SK-N-SH treated with all-trans-retinoic acid at 6 μM for 48 hours (cell line): ENCODE measurements around the gene FNDC3B.

ENCODE experiments used
- ATAC-seq: fragments of 200-7000 bp; cut with Tn5 transposase; 3 replicates; pipeline ENCODE4 v1.9.1; 2020; ENCODE audit warnings: mild to moderate bottlenecking, moderate library complexity
- BACH2 ChIP-seq: fragments of 250-450 bp; sonication (Bioruptor Pico); IDR thresholded peaks from 2 replicates; pipeline ENCODE4 v1.9.0; 2021; ENCODE audit warnings: mild to moderate bottlenecking, borderline replicate concordance
- CSDC2 ChIP-seq: fragments of 250-450 bp; sonication (Bioruptor Pico); IDR thresholded peaks from 2 replicates; pipeline ENCODE4 v1.5.0; 2020; ENCODE audit warnings: mild to moderate bottlenecking, moderate library complexity
- ESRRG ChIP-seq: fragments of 250-450 bp; sonication (Bioruptor Pico); IDR thresholded peaks from 2 replicates; pipeline ENCODE4 v1.6.1; 2021; ENCODE audit warnings: mild to moderate bottlenecking
- GLIS3 ChIP-seq: fragments of 250-450 bp; sonication (Bioruptor Pico); IDR thresholded peaks from 2 replicates; pipeline ENCODE4 v1.5.0; 2020; ENCODE audit warnings: mild to moderate bottlenecking, moderate library complexity
- ISL1 ChIP-seq: fragments of 250-450 bp; sonication (Bioruptor Pico); IDR thresholded peaks from 2 replicates; pipeline ENCODE4 v2.1.2; 2022; ENCODE audit warnings: mild to moderate bottlenecking, moderate library complexity
- OSR1 ChIP-seq: fragments of 250-450 bp; sonication (Bioruptor Pico); IDR thresholded peaks from 2 replicates; pipeline ENCODE4 v1.8.0; 2022; ENCODE audit warnings: moderate library complexity, mild to moderate bottlenecking, inconsistent platforms
- PPARA ChIP-seq: fragments of 250-450 bp; sonication (Bioruptor Pico); IDR thresholded peaks from 2 replicates; pipeline ENCODE4 v1.5.0; 2020; ENCODE audit warnings: mild to moderate bottlenecking, borderline replicate concordance
- RARB ChIP-seq: fragments of 250-450 bp; sonication (Bioruptor Pico); IDR thresholded peaks from 2 replicates; pipeline ENCODE4 v1.8.0; 2021; ENCODE audit warnings: mild to moderate bottlenecking, moderate library complexity
- SNAI2 ChIP-seq: fragments of 250-450 bp; sonication (Bioruptor Pico); IDR thresholded peaks from 2 replicates; pipeline ENCODE4 v1.5.0; 2020; ENCODE audit warnings: mild to moderate bottlenecking, moderate library complexity
- TCF4 ChIP-seq: fragments of 250-450 bp; sonication (Bioruptor Pico); IDR thresholded peaks from 2 replicates; pipeline ENCODE4 v1.8.0; 2021; ENCODE audit warnings: mild to moderate bottlenecking, moderate library complexity, borderline replicate concordance
- TOX ChIP-seq: fragments of 250-450 bp; sonication (Bioruptor Pico); IDR thresholded peaks from 2 replicates; pipeline ENCODE4 v1.8.0; 2021; ENCODE audit warnings: mild to moderate bottlenecking, moderate library complexity, borderline replicate concordance
- ZC3H10 ChIP-seq: fragments of 250-450 bp; sonication (Bioruptor Pico); IDR thresholded peaks from 2 replicates; pipeline ENCODE4 v1.5.1; 2021; ENCODE audit warnings: mild to moderate bottlenecking, moderate library complexity
- ZFP30 ChIP-seq: fragments of 450-650 bp; formaldehyde crosslinking; IDR thresholded peaks from 2 replicates; pipeline ENCODE4 v1.5.0; 2022; ENCODE audit warnings: mild to moderate bottlenecking, moderate library complexity
- ZNF565 ChIP-seq: fragments of 450-650 bp; formaldehyde crosslinking; conservative IDR thresholded peaks from 2 replicates; pipeline ENCODE4 v1.5.0; 2020; ENCODE audit warnings: low read depth, mild to moderate bottlenecking, moderate library complexity
- ZNF70 ChIP-seq: fragments of 450-650 bp; formaldehyde crosslinking; IDR thresholded peaks from 2 replicates; pipeline ENCODE4 v1.5.0; 2020; ENCODE audit warnings: mild to moderate bottlenecking, moderate library complexity
- ZNF8 ChIP-seq: fragments of 450-650 bp; formaldehyde crosslinking; IDR thresholded peaks from 2 replicates; pipeline ENCODE4 v1.5.0; 2020; ENCODE audit warnings: mild to moderate bottlenecking, moderate library complexity
- TF ChIP-seq, protein P1 (sequence below): fragments of 250-450 bp; sonication (Bioruptor Pico); IDR thresholded peaks from 2 replicates; pipeline ENCODE4 v1.5.0; 2020; ENCODE audit warnings: mild to moderate bottlenecking, moderate library complexity
- TF ChIP-seq, protein P2 (sequence below): fragments of 250-450 bp; sonication (Bioruptor Pico); IDR thresholded peaks from 2 replicates; pipeline ENCODE4 v1.8.0; 2021; ENCODE audit warnings: low read depth, mild to moderate bottlenecking, moderate library complexity, borderline replicate concordance
- TF ChIP-seq, protein P3 (sequence below): fragments of 250-450 bp; sonication (Bioruptor Pico); IDR thresholded peaks from 2 replicates; pipeline ENCODE4 v1.5.1; 2021; ENCODE audit warnings: mild to moderate bottlenecking, moderate library complexity
- TF ChIP-seq, protein P4 (sequence below): fragments of 250-450 bp; sonication (Bioruptor Pico); IDR thresholded peaks from 2 replicates; pipeline ENCODE4 v1.8.0; 2020; ENCODE audit warnings: mild to moderate bottlenecking, moderate library complexity, borderline replicate concordance
- TF ChIP-seq, protein P5 (sequence below): fragments of 250-450 bp; sonication (Bioruptor Pico); IDR thresholded peaks from 2 replicates; pipeline ENCODE4 v1.5.1; 2020; ENCODE audit warnings: low read depth, mild to moderate bottlenecking, moderate library complexity

The FNDC3B gene

DNA sequence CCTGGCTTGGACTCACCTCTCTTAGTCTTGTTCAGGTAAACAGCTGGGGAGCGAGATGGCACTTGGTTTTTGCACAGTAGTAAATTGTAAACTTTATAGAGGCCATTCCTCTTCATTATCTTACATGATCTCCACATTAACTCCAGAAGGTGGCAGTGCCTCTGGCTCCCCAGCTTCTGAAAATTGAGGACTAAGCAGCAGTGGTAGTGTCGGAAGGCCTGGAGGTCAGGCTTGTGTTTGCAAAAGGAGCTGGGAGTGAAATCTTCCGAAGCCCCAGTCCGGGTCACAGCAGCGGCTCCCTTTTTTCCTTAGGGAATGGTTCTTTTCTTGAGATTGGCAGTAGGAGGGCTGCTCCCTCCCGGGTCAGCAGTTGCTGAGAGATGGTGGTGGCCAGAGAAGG is 85.7 kb downstream of the FNDC3B start:
- TF ChIP-seq, protein P1, sequence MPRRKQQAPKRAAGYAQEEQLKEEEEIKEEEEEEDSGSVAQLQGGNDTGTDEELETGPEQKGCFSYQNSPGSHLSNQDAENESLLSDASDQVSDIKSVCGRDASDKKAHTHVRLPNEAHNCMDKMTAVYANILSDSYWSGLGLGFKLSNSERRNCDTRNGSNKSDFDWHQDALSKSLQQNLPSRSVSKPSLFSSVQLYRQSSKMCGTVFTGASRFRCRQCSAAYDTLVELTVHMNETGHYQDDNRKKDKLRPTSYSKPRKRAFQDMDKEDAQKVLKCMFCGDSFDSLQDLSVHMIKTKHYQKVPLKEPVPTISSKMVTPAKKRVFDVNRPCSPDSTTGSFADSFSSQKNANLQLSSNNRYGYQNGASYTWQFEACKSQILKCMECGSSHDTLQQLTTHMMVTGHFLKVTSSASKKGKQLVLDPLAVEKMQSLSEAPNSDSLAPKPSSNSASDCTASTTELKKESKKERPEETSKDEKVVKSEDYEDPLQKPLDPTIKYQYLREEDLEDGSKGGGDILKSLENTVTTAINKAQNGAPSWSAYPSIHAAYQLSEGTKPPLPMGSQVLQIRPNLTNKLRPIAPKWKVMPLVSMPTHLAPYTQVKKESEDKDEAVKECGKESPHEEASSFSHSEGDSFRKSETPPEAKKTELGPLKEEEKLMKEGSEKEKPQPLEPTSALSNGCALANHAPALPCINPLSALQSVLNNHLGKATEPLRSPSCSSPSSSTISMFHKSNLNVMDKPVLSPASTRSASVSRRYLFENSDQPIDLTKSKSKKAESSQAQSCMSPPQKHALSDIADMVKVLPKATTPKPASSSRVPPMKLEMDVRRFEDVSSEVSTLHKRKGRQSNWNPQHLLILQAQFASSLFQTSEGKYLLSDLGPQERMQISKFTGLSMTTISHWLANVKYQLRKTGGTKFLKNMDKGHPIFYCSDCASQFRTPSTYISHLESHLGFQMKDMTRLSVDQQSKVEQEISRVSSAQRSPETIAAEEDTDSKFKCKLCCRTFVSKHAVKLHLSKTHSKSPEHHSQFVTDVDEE (CRISPR knock-in tag), result no peak
- TF ChIP-seq BACH2 (CRISPR knock-in tag) (no peak), ISL1 (CRISPR knock-in tag) (no peak), ZNF8 (CRISPR knock-in tag) (no peak), RARB (no peak), TOX (CRISPR knock-in tag) (no peak), ZNF70 (CRISPR knock-in tag) (no peak), ZC3H10 (no peak), PPARA (CRISPR knock-in tag) (no peak), OSR1 (CRISPR knock-in tag) (no peak), TCF4 (CRISPR knock-in tag) (no peak), ZFP30 (no peak), ESRRG (CRISPR knock-in tag) (no peak), SNAI2 (CRISPR knock-in tag) (no peak), CSDC2 (no peak), ZNF565 (CRISPR knock-in tag) (no peak)
- TF ChIP-seq, protein P2, sequence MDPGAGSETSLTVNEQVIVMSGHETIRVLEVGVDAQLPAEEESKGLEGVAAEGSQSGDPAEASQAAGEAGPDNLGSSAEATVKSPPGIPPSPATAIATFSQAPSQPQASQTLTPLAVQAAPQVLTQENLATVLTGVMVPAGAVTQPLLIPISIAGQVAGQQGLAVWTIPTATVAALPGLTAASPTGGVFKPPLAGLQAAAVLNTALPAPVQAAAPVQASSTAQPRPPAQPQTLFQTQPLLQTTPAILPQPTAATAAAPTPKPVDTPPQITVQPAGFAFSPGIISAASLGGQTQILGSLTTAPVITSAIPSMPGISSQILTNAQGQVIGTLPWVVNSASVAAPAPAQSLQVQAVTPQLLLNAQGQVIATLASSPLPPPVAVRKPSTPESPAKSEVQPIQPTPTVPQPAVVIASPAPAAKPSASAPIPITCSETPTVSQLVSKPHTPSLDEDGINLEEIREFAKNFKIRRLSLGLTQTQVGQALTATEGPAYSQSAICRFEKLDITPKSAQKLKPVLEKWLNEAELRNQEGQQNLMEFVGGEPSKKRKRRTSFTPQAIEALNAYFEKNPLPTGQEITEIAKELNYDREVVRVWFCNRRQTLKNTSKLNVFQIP (CRISPR knock-in tag), result no peak
- TF ChIP-seq, protein P3, sequence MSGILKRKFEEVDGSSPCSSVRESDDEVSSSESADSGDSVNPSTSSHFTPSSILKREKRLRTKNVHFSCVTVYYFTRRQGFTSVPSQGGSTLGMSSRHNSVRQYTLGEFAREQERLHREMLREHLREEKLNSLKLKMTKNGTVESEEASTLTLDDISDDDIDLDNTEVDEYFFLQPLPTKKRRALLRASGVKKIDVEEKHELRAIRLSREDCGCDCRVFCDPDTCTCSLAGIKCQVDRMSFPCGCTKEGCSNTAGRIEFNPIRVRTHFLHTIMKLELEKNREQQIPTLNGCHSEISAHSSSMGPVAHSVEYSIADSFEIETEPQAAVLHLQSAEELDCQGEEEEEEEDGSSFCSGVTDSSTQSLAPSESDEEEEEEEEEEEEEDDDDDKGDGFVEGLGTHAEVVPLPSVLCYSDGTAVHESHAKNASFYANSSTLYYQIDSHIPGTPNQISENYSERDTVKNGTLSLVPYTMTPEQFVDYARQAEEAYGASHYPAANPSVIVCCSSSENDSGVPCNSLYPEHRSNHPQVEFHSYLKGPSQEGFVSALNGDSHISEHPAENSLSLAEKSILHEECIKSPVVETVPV (CRISPR knock-in tag), result no peak
- TF ChIP-seq, protein P4, sequence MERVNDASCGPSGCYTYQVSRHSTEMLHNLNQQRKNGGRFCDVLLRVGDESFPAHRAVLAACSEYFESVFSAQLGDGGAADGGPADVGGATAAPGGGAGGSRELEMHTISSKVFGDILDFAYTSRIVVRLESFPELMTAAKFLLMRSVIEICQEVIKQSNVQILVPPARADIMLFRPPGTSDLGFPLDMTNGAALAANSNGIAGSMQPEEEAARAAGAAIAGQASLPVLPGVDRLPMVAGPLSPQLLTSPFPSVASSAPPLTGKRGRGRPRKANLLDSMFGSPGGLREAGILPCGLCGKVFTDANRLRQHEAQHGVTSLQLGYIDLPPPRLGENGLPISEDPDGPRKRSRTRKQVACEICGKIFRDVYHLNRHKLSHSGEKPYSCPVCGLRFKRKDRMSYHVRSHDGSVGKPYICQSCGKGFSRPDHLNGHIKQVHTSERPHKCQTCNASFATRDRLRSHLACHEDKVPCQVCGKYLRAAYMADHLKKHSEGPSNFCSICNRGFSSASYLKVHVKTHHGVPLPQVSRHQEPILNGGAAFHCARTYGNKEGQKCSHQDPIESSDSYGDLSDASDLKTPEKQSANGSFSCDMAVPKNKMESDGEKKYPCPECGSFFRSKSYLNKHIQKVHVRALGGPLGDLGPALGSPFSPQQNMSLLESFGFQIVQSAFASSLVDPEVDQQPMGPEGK (CRISPR knock-in tag), result no peak
- ATAC-seq, result no peak

DNA sequence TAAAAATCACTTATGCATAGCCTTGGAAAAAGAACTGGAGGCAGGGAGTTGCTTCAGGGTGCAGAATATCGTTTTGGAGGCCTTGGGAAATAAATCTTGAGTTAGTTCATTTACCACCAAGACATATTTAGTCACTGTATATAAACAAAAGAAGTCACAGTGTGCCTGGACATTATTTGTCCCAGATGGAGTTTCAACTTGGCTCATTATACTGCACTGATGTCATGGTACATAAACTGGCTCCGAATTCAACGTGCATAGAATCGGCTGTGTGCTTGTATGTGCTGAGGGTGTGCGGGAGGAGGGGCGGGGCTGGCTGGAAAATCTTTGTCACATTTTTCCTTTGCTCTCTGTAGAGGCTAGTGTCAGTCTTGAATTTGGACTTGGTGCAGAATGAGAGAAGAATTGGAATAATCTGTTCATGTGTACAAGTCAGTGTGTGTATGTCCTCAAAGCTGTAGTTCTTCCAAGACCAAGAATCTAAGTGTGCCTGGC is 86.6 kb downstream of the FNDC3B start:
- no peak for ATAC-seq

More for the DNA sequence above, 86.6 kb downstream of the FNDC3B start:
- TF ChIP-seq ZNF70 (CRISPR knock-in tag) (no peak), CSDC2 (no peak), TOX (CRISPR knock-in tag) (no peak), ISL1 (CRISPR knock-in tag) (no peak), OSR1 (CRISPR knock-in tag) (no peak), ZNF8 (CRISPR knock-in tag) (no peak), ZNF565 (CRISPR knock-in tag) (no peak), BACH2 (CRISPR knock-in tag) (no peak), ZC3H10 (no peak), GLIS3 (CRISPR knock-in tag) (no peak), PPARA (CRISPR knock-in tag) (no peak), ESRRG (CRISPR knock-in tag) (no peak), ZFP30 (no peak), RARB (no peak)
- TF ChIP-seq, protein P5, sequence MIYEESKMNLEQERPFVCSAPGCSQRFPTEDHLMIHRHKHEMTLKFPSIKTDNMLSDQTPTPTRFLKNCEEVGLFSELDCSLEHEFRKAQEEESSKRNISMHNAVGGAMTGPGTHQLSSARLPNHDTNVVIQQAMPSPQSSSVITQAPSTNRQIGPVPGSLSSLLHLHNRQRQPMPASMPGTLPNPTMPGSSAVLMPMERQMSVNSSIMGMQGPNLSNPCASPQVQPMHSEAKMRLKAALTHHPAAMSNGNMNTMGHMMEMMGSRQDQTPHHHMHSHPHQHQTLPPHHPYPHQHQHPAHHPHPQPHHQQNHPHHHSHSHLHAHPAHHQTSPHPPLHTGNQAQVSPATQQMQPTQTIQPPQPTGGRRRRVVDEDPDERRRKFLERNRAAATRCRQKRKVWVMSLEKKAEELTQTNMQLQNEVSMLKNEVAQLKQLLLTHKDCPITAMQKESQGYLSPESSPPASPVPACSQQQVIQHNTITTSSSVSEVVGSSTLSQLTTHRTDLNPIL (CRISPR knock-in tag), result no peak
- TF ChIP-seq, protein P3 (CRISPR knock-in tag), result no peak
- TF ChIP-seq, protein P2 (CRISPR knock-in tag), result no peak
- TF ChIP-seq, protein P4 (CRISPR knock-in tag), result no peak
